GM13977 (cell line): ENCODE results near the gene NEK7.
"Not testable (repeated sequence)": the region's sequence is repeated elsewhere in the genome, so short reads cannot be mapped to it uniquely, and the experiment has no call there.

Experiments used
- DNase-seq: peaks from one replicate; pipeline ENCODE4 v3.0.0; 2012; ENCODE audit warnings: low spot score
- CTCF ChIP-seq: IDR thresholded peaks from 2 replicates; pipeline ENCODE4 v1.5.1; 2012; ENCODE audit warnings: mild to moderate bottlenecking, control low read depth; ENCODE audit not compliant: insufficient read depth; ENCODE audit errors: extremely low read depth, missing control alignments
- in situ Hi-C: fragments of 300-500 bp; cut with MboI; formaldehyde crosslinking; loops from one replicate; pipeline ENCODE4 v1.12.0; 2022; ENCODE audit warnings: low sequenced_read_pairs, low pct_unique_long_range_greater_than_20kb, mixed read lengths, inconsistent platforms; ENCODE audit not compliant: unreplicated experiment

The NEK7 gene

GRCh38 chr1:198304431-198304830 lies 147.6 kb downstream of the NEK7 start:
- in situ Hi-C loops = no loop called here
- DNase-seq = no peak
- no peak for TF ChIP-seq CTCF

- DNase-seq, in situ Hi-C loops: not testable (repeated sequence)
These were observed 158.0 kb downstream of the NEK7 start for GRCh38 chr1:198314817-198315216.

GRCh38 chr1:198315331-198315730 lies 158.5 kb downstream of the NEK7 start:
- DNase-seq, in situ Hi-C loops: not testable (repeated sequence)

- DNase-seq = no peak
- no peak for TF ChIP-seq CTCF
- in situ Hi-C loops = no loop called here
These were observed 159.8 kb downstream of the NEK7 start for GRCh38 chr1:198316546-198317100.

- no peak for TF ChIP-seq CTCF
These were observed 161.3 kb downstream of the NEK7 start for GRCh38 chr1:198318085-198318484.

GRCh38 chr1:198320759-198321158 lies 164.0 kb downstream of the NEK7 start:
- no peak for DNase-seq
- no peak for TF ChIP-seq CTCF
- in situ Hi-C loops = no loop called here

More at GRCh38 chr1:198318085-198318484, 161.3 kb downstream of the NEK7 start:
- in situ Hi-C loops = no loop called here
- DNase-seq = peak; percentile 20

GRCh38 chr1:198326232-198326631 lies 169.4 kb downstream of the NEK7 start:
- no peak for DNase-seq
- in situ Hi-C loops = no loop called here
- no peak for TF ChIP-seq CTCF

- TF ChIP-seq CTCF = no peak
- in situ Hi-C loops = no loop called here
These were observed 170.1 kb downstream of the NEK7 start for GRCh38 chr1:198326915-198327314.

More at GRCh38 chr1:198326915-198327314, 170.1 kb downstream of the NEK7 start:
- DNase-seq = no peak
